H9 (cell line): ENCODE results near the gene MBTPS1. TPM values are rescaled to one million over a fixed set of nuclear protein-coding genes. Genes with fewer than 3 reads are reported as not detected.

Source experiments
- DNase-seq: peaks from one replicate; pipeline ENCODE4 v3.0.0-alpha.2; 2017
- H2AFZ ChIP-seq: one replicate; pipeline ENCODE4 v1.6.1; 2013; ENCODE audit warnings: mild to moderate bottlenecking, low read length, control low read depth, moderate library complexity
- H2AK5ac ChIP-seq: 2 replicates; pipeline ENCODE4 v1.6.1; 2013; ENCODE audit warnings: low read length, control low read depth, mixed read lengths; ENCODE audit not compliant: insufficient read length
- H2BK120ac ChIP-seq: one replicate; pipeline ENCODE4 v1.6.1; 2013; ENCODE audit warnings: low read depth, mild to moderate bottlenecking, low read length, control low read depth, inconsistent platforms; ENCODE audit not compliant: poor library complexity, severe bottlenecking
- H2BK12ac ChIP-seq: 2 replicates; pipeline ENCODE4 v1.6.1; 2013; ENCODE audit warnings: low read length, control low read depth, mixed read lengths, low read depth; ENCODE audit not compliant: insufficient read length
- H2BK15ac ChIP-seq: 2 replicates; pipeline ENCODE4 v1.6.1; 2013; ENCODE audit warnings: low read depth, low read length, control low read depth
- H2BK20ac ChIP-seq: one replicate; pipeline ENCODE4 v1.6.1; 2013; ENCODE audit warnings: low read depth, mild to moderate bottlenecking, low read length, control low read depth, inconsistent platforms; ENCODE audit not compliant: poor library complexity, severe bottlenecking
- H2BK5ac ChIP-seq: 2 replicates; pipeline ENCODE4 v1.6.1; 2013; ENCODE audit warnings: low read length, control low read depth, mixed read lengths; ENCODE audit not compliant: insufficient read length
- H3K14ac ChIP-seq: 2 replicates; pipeline ENCODE4 v1.6.1; 2013; ENCODE audit warnings: low read length, control low read depth; ENCODE audit not compliant: insufficient read depth
- H3K18ac ChIP-seq: 2 replicates; pipeline ENCODE4 v1.6.1; 2013; ENCODE audit warnings: low read depth, mild to moderate bottlenecking, mixed read lengths, low read length, control low read depth; ENCODE audit not compliant: insufficient read length
- H3K23ac ChIP-seq: 2 replicates; pipeline ENCODE4 v1.6.1; 2013; ENCODE audit warnings: low read length, control low read depth, mixed read lengths, low read depth; ENCODE audit not compliant: insufficient read length
- H3K23me2 ChIP-seq: 2 replicates; pipeline ENCODE4 v1.6.1; 2013; ENCODE audit warnings: low read depth, mild to moderate bottlenecking, mixed read lengths, low read length, control low read depth; ENCODE audit not compliant: insufficient read length, poor library complexity, severe bottlenecking
- H3K27ac ChIP-seq: 2 replicates; pipeline ENCODE4 v1.5.1; 2013; ENCODE audit warnings: low read length, control low read depth, mixed read lengths, low read depth; ENCODE audit not compliant: insufficient read length
- H3K27me3 ChIP-seq: 2 replicates; pipeline ENCODE4 v1.6.1; 2013; ENCODE audit warnings: low read length, control low read depth, inconsistent platforms; ENCODE audit not compliant: insufficient read depth
- H3K4ac ChIP-seq: 2 replicates; pipeline ENCODE4 v1.6.1; 2013; ENCODE audit warnings: low read depth, mild to moderate bottlenecking, control low read depth, inconsistent platforms, low read length, moderate library complexity
- H3K4me1 ChIP-seq: 2 replicates; pipeline ENCODE4 v1.6.1; 2013; ENCODE audit warnings: low read length, control low read depth, inconsistent platforms; ENCODE audit not compliant: insufficient read depth
- H3K4me2 ChIP-seq: 2 replicates; pipeline ENCODE4 v1.6.1; 2013; ENCODE audit warnings: low read length, control low read depth, mixed read lengths; ENCODE audit not compliant: insufficient read length, insufficient read depth
- H3K56ac ChIP-seq: 2 replicates; pipeline ENCODE4 v1.6.1; 2013; ENCODE audit warnings: low read depth, mild to moderate bottlenecking, mixed read lengths, low read length, control low read depth; ENCODE audit not compliant: insufficient read length
- H3K79me1 ChIP-seq: 2 replicates; pipeline ENCODE4 v1.6.1; 2013; ENCODE audit warnings: low read depth, mild to moderate bottlenecking, moderate library complexity, low read length, control low read depth, inconsistent platforms; ENCODE audit not compliant: insufficient read depth, poor library complexity, severe bottlenecking
- H3K79me2 ChIP-seq: 2 replicates; pipeline ENCODE4 v1.6.1; 2013; ENCODE audit warnings: low read length, control low read depth, inconsistent platforms; ENCODE audit not compliant: insufficient read depth
- H3K9ac ChIP-seq: 2 replicates; pipeline ENCODE4 v1.6.1; 2013; ENCODE audit warnings: low read length, control low read depth, mixed read lengths; ENCODE audit not compliant: insufficient read length; ENCODE audit errors: extremely low read depth
- H3K9me3 ChIP-seq: one replicate; pipeline ENCODE4 v1.6.1; 2013; ENCODE audit warnings: low read depth, low read length, inconsistent platforms; ENCODE audit not compliant: control insufficient read depth
- H3T11ph ChIP-seq: one replicate; pipeline ENCODE4 v1.6.1; 2013; ENCODE audit warnings: mild to moderate bottlenecking, low read length, control low read depth, inconsistent platforms
- H4K20me1 ChIP-seq: one replicate; pipeline ENCODE4 v1.6.1; 2013; ENCODE audit not compliant: control insufficient read depth, insufficient read length, insufficient read depth
- H4K5ac ChIP-seq: 2 replicates; pipeline ENCODE4 v1.6.1; 2013; ENCODE audit warnings: low read depth, mild to moderate bottlenecking, mixed read lengths, low read length, control low read depth; ENCODE audit not compliant: insufficient read length
- H4K8ac ChIP-seq: replicated peaks from 2 replicates; pipeline ENCODE4 v1.6.1; 2013; ENCODE audit warnings: low read length, control low read depth, mixed read lengths, low read depth; ENCODE audit not compliant: insufficient read length
- H4K91ac ChIP-seq: 2 replicates; pipeline ENCODE4 v1.6.1; 2013; ENCODE audit warnings: low read depth, mild to moderate bottlenecking, moderate library complexity, mixed read lengths, low read length, control low read depth; ENCODE audit not compliant: insufficient read length
- H3K27ac Mint-ChIP-seq, 3 experiments: 2 replicates in 2 of 3; 3 replicates in 1 of 3; pipeline ENCODE4 v1.8.0; 2020 to 2021; ENCODE audit warnings: mixed read lengths in 3 of 3, mild to moderate bottlenecking in 1 of 3, moderate library complexity in 1 of 3
- H3K27me3 Mint-ChIP-seq: 2 replicates; pipeline ENCODE4 v1.8.0; 2021; ENCODE audit warnings: low read depth, mild to moderate bottlenecking, moderate library complexity, mixed read lengths
- H3K36me3 Mint-ChIP-seq, 3 experiments: 2 replicates in 2 of 3; 3 replicates in 1 of 3; pipeline ENCODE4 v1.8.0; 2020 to 2021; ENCODE audit warnings: low read depth in 3 of 3, mixed read lengths in 3 of 3; ENCODE audit not compliant: insufficient read depth in 1 of 3
- H3K4me1 Mint-ChIP-seq, 2 experiments: 2 replicates each; pipeline ENCODE4 v1.8.0; 2020; ENCODE audit warnings: mixed read lengths in 2 of 2
- H3K4me3 Mint-ChIP-seq, 2 experiments: 2 replicates in 1 of 2; 3 replicates in 1 of 2; pipeline ENCODE4 v1.8.0; 2020 to 2021; ENCODE audit warnings: mild to moderate bottlenecking in 2 of 2, mixed read lengths in 2 of 2, moderate library complexity in 1 of 2
- H3K9me3 Mint-ChIP-seq, 2 experiments: 2 replicates in 1 of 2; 3 replicates in 1 of 2; pipeline ENCODE4 v1.8.0; 2020; ENCODE audit warnings: mild to moderate bottlenecking in 2 of 2, mixed read lengths in 2 of 2, moderate library complexity in 1 of 2
- WGBS: extraction: QIAGEN DNeasy Blood & Tissue Kit; methylation state at CpG from one replicate; pipeline ENCODE4 v1.1.7; 2013; ENCODE audit warnings: missing lambda C conversion rate, low lambda C conversion rate, mixed read lengths; ENCODE audit not compliant: insufficient read length; ENCODE audit errors: extremely low coverage; 5-methylcytosine and 5-hydroxymethylcytosine counted together
- total RNA-seq: library from RNA; stranded (reverse); gene quantifications from 2 replicates; pipeline ENCODE4 v1.2.1, GENCODE V29; 2021
- TF ChIP-seq, protein P1 (sequence below): fragments of 200-600 bp; sonication (generic); conservative IDR thresholded peaks from 3 replicates; pipeline ENCODE4 v1.8.0; 2021; ENCODE audit warnings: antibody characterized with exemption, mild to moderate bottlenecking

Gene MBTPS1
- total RNA-seq, 1 experiment from 2014 or later, result 48.7 TPM

DNA sequence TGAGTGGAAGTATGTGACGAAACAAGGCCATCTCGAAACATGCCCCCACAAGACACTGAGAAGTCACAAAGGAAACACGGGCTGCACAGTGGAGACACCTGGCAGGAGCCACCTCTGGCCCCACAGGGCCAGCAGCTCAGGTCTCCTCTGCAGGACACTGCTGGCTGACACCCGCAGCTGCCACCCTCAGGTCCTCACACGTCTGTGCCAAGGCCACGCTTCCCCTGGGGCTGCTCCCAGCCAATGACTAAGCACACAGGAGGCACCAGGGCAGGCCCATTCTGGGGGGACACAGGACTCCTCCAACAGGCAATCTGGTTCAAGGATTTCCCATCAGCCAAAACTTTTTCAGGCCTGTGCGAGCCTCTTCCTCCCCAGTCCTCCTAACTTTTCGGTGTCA is 36.4 kb downstream of the MBTPS1 start:
- no peak overlapping the region for H3K27ac ChIP-seq
- H2AFZ ChIP-seq, result no peak overlapping the region
- H3K9ac ChIP-seq, result no peak overlapping the region
- no peaks in the 10 kb centered on the region for H3K79me2 ChIP-seq
- H3K4ac ChIP-seq, result no peak overlapping the region
- WGBS, result no CpG with 5 or more reads among the region's 8 CpGs
- no peaks in the 10 kb centered on the region for H3K23me2 ChIP-seq
- no peak overlapping the region for H3K4me3 Mint-ChIP-seq
- no peak overlapping the region for H2BK120ac ChIP-seq
- no peak overlapping the region for H3K23ac ChIP-seq
- no peaks in the 10 kb centered on the region for H3K9me3 Mint-ChIP-seq
- H2BK20ac ChIP-seq, result no peak overlapping the region
- no peaks in the 10 kb centered on the region for H3K4me1 Mint-ChIP-seq
- no peak overlapping the region for H2AK5ac ChIP-seq
- no peak overlapping the region for H3K18ac ChIP-seq
- no peak overlapping the region for H3T11ph ChIP-seq
- no peak overlapping the region for H4K5ac ChIP-seq
- 0 out of 7 replicates have a peak overlapping the region, but pooled peaks of 1 of the 3 experiments have one; percentile 6 for H3K27ac Mint-ChIP-seq
- H4K20me1 ChIP-seq, result no peaks in the 10 kb centered on the region
- DNase-seq, result no peak
- H4K91ac ChIP-seq, result no peak overlapping the region
- H3K4me2 ChIP-seq, result no peak overlapping the region
- no peaks in the 10 kb centered on the region for H3K79me1 ChIP-seq
- no peak overlapping the region for H2BK12ac ChIP-seq
- H4K8ac ChIP-seq, result no peak overlapping the region
- H3K9me3 ChIP-seq, result no peaks in the 10 kb centered on the region
- H3K4me1 ChIP-seq, result no peaks in the 10 kb centered on the region
- no peaks in the 10 kb centered on the region for H3K27me3 ChIP-seq
- H2BK5ac ChIP-seq, result no peak overlapping the region
- no peak overlapping the region for H2BK15ac ChIP-seq
- peaks cover 10 to 58% (median 37%) of the 10 kb centered on the region in 3 experiments; a peak in 6 of 7 replicates for H3K36me3 Mint-ChIP-seq
- H3K14ac ChIP-seq, result no peak overlapping the region
- TF ChIP-seq, protein P1, sequence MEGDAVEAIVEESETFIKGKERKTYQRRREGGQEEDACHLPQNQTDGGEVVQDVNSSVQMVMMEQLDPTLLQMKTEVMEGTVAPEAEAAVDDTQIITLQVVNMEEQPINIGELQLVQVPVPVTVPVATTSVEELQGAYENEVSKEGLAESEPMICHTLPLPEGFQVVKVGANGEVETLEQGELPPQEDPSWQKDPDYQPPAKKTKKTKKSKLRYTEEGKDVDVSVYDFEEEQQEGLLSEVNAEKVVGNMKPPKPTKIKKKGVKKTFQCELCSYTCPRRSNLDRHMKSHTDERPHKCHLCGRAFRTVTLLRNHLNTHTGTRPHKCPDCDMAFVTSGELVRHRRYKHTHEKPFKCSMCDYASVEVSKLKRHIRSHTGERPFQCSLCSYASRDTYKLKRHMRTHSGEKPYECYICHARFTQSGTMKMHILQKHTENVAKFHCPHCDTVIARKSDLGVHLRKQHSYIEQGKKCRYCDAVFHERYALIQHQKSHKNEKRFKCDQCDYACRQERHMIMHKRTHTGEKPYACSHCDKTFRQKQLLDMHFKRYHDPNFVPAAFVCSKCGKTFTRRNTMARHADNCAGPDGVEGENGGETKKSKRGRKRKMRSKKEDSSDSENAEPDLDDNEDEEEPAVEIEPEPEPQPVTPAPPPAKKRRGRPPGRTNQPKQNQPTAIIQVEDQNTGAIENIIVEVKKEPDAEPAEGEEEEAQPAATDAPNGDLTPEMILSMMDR, result no peak
- no peaks in the 10 kb centered on the region for H3K27me3 Mint-ChIP-seq
- H3K56ac ChIP-seq, result no peak overlapping the region
